AG04450 (cell line): Measurements from ENCODE around the gene PIP5K1C. TPM values are rescaled to one million over a fixed set of nuclear protein-coding genes. Genes with fewer than 3 reads are reported as not detected.

Experiments
- CTCF ChIA-PET: fragments of 300-600, 350-600 bp; formaldehyde crosslinking; extraction: SDS; loops from one replicate; lab custom pipeline; 2022; ENCODE audit warnings: antibody characterized with exemption, inconsistent platforms; lab: Charles Lee
- POLR2A ChIA-PET: fragments of 350-600 bp; formaldehyde crosslinking; extraction: SDS; loops from one replicate; lab custom pipeline; 2021; ENCODE audit warnings: antibody characterized with exemption, inconsistent platforms; lab: Yijun Ruan, JAX
- DNase-seq: peaks from one replicate; pipeline ENCODE4 v3.0.0-alpha.2; 2011; ENCODE audit warnings: low read depth, low spot score
- H3K27ac ChIP-seq: one replicate; pipeline ENCODE4 v1.5.1; 2012; ENCODE audit warnings: low read depth, low read length, control low read depth
- H3K27me3 ChIP-seq: one replicate; pipeline ENCODE4 v1.6.0; 2012; ENCODE audit warnings: low read length; ENCODE audit not compliant: control insufficient read depth, insufficient read depth
- H3K4me3 ChIP-seq: 2 replicates; pipeline ENCODE4 v1.5.1; 2011; ENCODE audit warnings: mild to moderate bottlenecking, low read depth, low read length, control low read depth
- H3K9me3 ChIP-seq: 2 replicates; pipeline ENCODE4 v1.5.1; 2012; ENCODE audit warnings: low read length; ENCODE audit not compliant: control insufficient read depth, insufficient read depth
- CTCF ChIP-seq: IDR thresholded peaks from 2 replicates; pipeline ENCODE4 v1.5.1; 2011; ENCODE audit warnings: low read depth, low read length, control low read depth, inconsistent platforms
- polyA plus RNA-seq: library from polyadenylated mRNA; depleted of rRNA; stranded (reverse); fragments of >200 nt; gene quantifications from 2 replicates; pipeline ENCODE4 v1.2.3, GENCODE V29; 2011

Gene PIP5K1C
- polyA plus RNA-seq, 1 experiment: 10.3 TPM

GRCh38 chr19:3659746-3660112 lies 40.5 kb downstream of the PIP5K1C start:
- Histone ChIP-seq H3K27me3 (no peaks in the 10 kb centered on the region), H3K27ac (no peak overlapping the region), H3K9me3 (peaks cover 23% of the 10 kb centered on the region), H3K4me3 (no peak overlapping the region)
- CTCF ChIA-PET: interaction anchor here (1.5 kb wide), 1 partner anchor 59 kb away, joined by 3 read pairs; no protein-coding TSS in a partner anchor
- no peak for TF ChIP-seq CTCF
- DNase-seq: no peak
- POLR2A ChIA-PET: interaction anchor here (0.6 to 0.7 kb wide), 2 partner anchors 12 to 328 kb away, joined by 3 to 5 read pairs; no protein-coding TSS in a partner anchor

GRCh38 chr19:3658870-3659745 lies 41.2 kb downstream of the PIP5K1C start:
- ChIA-PET POLR2A (interaction anchor here (0.6 to 1.0 kb wide), 2 partner anchors 132 to 328 kb away, joined by 3 read pairs; no protein-coding TSS in a partner anchor), CTCF (interaction anchor here (1.5 kb wide), 1 partner anchor 59 kb away, joined by 3 read pairs; no protein-coding TSS in a partner anchor)
- no peak overlapping the region for H3K4me3 ChIP-seq
- no peak for TF ChIP-seq CTCF
- H3K27me3 ChIP-seq: no peaks in the 10 kb centered on the region
- H3K27ac ChIP-seq: no peak overlapping the region
- H3K9me3 ChIP-seq: peaks cover 23% of the 10 kb centered on the region
- DNase-seq: no peak

- TF ChIP-seq CTCF: no peak
- Histone ChIP-seq H3K27ac (peak overlapping the region; percentile 31), H3K9me3 (peaks cover 23% of the 10 kb centered on the region), H3K4me3 (no peak overlapping the region), H3K27me3 (no peaks in the 10 kb centered on the region)
- POLR2A ChIA-PET: interaction anchor here (1.0 kb wide), 1 partner anchor 131 kb away, joined by 3 read pairs; no protein-coding TSS in a partner anchor
- CTCF ChIA-PET: no interaction called here
- DNase-seq: no peak
These were observed 42.0 kb downstream of the PIP5K1C start for GRCh38 chr19:3658004-3658869.

GRCh38 chr19:3657395-3657769 lies 42.9 kb downstream of the PIP5K1C start:
- no peak overlapping the region for H3K27ac ChIP-seq
- ChIA-PET CTCF (no interaction called here), POLR2A (no interaction called here)
- no peak for DNase-seq
- peaks cover 23% of the 10 kb centered on the region for H3K9me3 ChIP-seq
- no peak for TF ChIP-seq CTCF
- no peaks in the 10 kb centered on the region for H3K27me3 ChIP-seq
- no peak overlapping the region for H3K4me3 ChIP-seq
